Esophagus squamous epithelium (tissue), 4 donors: ENCODE measurements around the gene TOX3.

Experiments
- CTCF ChIP-seq, 6 experiments: fragments of 450-650 bp in 4 of 6; fragments of 200-600 bp in 2 of 6; sonication (generic) in 2 of 6; IDR thresholded peaks; one replicate each; pipeline ENCODE4 v1.5.1; 2016 to 2019; ENCODE audit warnings: antibody characterized with exemption in 6 of 6, mild to moderate bottlenecking in 4 of 6, moderate library complexity in 4 of 6
- POLR2A ChIP-seq, 4 donors: fragments of 450-650 bp; IDR thresholded peaks; one replicate each; pipeline ENCODE4 v1.6.1; 2017; ENCODE audit warnings: antibody characterized with exemption in 4 of 4, mild to moderate bottlenecking in 4 of 4, moderate library complexity in 3 of 4

- TF ChIP-seq POLR2A (IDR thresholded peaks at IDR 0.05) (no peak), CTCF (IDR thresholded peaks at IDR 0.05) (no peak)
Observed at GRCh38 chr16:52555572-52555971, 8.6 kb upstream of the TOX3 start.
